Ishikawa (cell line): ENCODE measurements around the gene C2CD4C.

Experiments used
- CEBPB ChIP-seq: IDR thresholded peaks from 2 replicates; pipeline ENCODE4 v1.6.1; 2012
- CREB1 ChIP-seq: IDR thresholded peaks from 2 replicates; pipeline ENCODE4 v1.6.1; 2012; ENCODE audit warnings: low read depth
- EGR1 ChIP-seq: IDR thresholded peaks from 2 replicates; pipeline ENCODE4 v1.6.1; 2012
- EP300 ChIP-seq: IDR thresholded peaks from 2 replicates; pipeline ENCODE4 v1.6.1; 2012; ENCODE audit warnings: borderline replicate concordance
- FOXM1 ChIP-seq: IDR thresholded peaks from 2 replicates; pipeline ENCODE4 v1.6.1; 2012; ENCODE audit warnings: low read depth, borderline replicate concordance
- NFIC ChIP-seq: IDR thresholded peaks from 2 replicates; pipeline ENCODE4 v1.6.1; 2012
- TCF12 ChIP-seq: IDR thresholded peaks from 2 replicates; pipeline ENCODE4 v1.6.1; 2012; ENCODE audit warnings: low read depth
- YY1 ChIP-seq: IDR thresholded peaks from 2 replicates; pipeline ENCODE4 v1.6.1; 2012; ENCODE audit warnings: low read depth
- TF ChIP-seq, protein P1 (sequence below): IDR thresholded peaks from 2 replicates; pipeline ENCODE4 v1.6.1; 2012
- TF ChIP-seq, protein P2 (sequence below): IDR thresholded peaks from 2 replicates; pipeline ENCODE4 v1.6.1; 2012

DNA sequence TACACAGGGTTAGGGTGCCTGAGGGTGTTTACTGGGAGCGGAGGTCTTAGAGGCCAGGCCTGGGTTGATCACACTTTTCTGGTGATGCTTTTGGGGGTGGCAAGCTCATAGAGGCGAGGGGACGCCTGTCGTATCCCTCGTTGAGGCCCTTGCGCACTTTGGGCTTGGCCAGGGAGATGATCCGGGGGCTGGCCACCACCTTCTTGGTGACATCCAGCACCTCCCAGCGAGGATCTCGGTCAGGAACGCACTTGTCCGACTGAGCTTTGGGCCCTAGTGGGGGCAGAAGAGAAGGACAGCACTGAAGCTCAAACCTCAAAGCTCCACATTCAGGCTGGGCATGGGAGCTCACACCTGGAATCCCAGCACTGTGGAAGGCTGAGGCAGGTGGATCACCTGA lies 46.8 kb downstream of the C2CD4C start:
- TF ChIP-seq CEBPB (no peak), TCF12 (no peak), EGR1 (no peak), NFIC (no peak), CREB1 (no peak), YY1 (no peak), EP300 (no peak), FOXM1 (no peak)
- TF ChIP-seq, protein P1, sequence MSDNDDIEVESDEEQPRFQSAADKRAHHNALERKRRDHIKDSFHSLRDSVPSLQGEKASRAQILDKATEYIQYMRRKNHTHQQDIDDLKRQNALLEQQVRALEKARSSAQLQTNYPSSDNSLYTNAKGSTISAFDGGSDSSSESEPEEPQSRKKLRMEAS, result no peak
- TF ChIP-seq, protein P2, sequence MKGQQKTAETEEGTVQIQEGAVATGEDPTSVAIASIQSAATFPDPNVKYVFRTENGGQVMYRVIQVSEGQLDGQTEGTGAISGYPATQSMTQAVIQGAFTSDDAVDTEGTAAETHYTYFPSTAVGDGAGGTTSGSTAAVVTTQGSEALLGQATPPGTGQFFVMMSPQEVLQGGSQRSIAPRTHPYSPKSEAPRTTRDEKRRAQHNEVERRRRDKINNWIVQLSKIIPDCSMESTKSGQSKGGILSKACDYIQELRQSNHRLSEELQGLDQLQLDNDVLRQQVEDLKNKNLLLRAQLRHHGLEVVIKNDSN, result no peak
